ENCODE results near the gene ERBIN.
A peak's percentile ranks its signal among the peaks of the same experiment; 100 is the strongest.

ERBIN gene

GRCh38 chr5:65919773-65920172, 6.6 kb upstream of the ERBIN start:
- TF ChIP-seq CTCF (IDR thresholded peaks at IDR 0.05; ENCODE audit: low read depth, low read length): no peak
- no peak for DNase-seq (ENCODE audit: extremely low read depth, low read depth)

- no peak for TF ChIP-seq CTCF (IDR thresholded peaks at IDR 0.05; ENCODE audit: low read depth, low read length)
- no peak for DNase-seq (ENCODE audit: extremely low read depth, low read depth)
Measured at GRCh38 chr5:65923339-65923738, 3.0 kb upstream of the ERBIN start.

- TF ChIP-seq CTCF (IDR thresholded peaks at IDR 0.05; ENCODE audit: low read depth, low read length): no peak
- no peak for DNase-seq (ENCODE audit: extremely low read depth, low read depth)
Measured at GRCh38 chr5:65924366-65925043, 1.9 kb upstream of the ERBIN start.

GRCh38 chr5:65925044-65925600, 1.3 kb upstream of the ERBIN start:
- TF ChIP-seq CTCF (IDR thresholded peaks at IDR 0.05; ENCODE audit: low read depth, low read length): no peak; the same call in 1 of the 2 replicates
- no peak for DNase-seq (ENCODE audit: extremely low read depth, low read depth)

- TF ChIP-seq CTCF (IDR thresholded peaks at IDR 0.05; ENCODE audit: low read depth, low read length): peak; percentile 27
- DNase-seq (ENCODE audit: extremely low read depth, low read depth): peak; percentile 80
Measured at GRCh38 chr5:65925601-65926275, 637 bp upstream of the ERBIN start.

- DNase-seq (ENCODE audit: extremely low read depth, low read depth): no peak
- no peak for TF ChIP-seq CTCF (IDR thresholded peaks at IDR 0.05; ENCODE audit: low read depth, low read length)
Measured at GRCh38 chr5:65926893-65927292, 518 bp downstream of the ERBIN start.
